ENCODE results near the gene SCNN1A.

GRCh38 chr12:6310771-6311610, 64.4 kb downstream of the SCNN1A start:
- TF ChIP-seq PATZ1 (CRISPR knock-in tag; IDR thresholded peaks at IDR 0.05; ENCODE audit: borderline replicate concordance) = no peak
- no peak for TF ChIP-seq RARB (CRISPR knock-in tag; IDR thresholded peaks at IDR 0.05)
- no peak for TF ChIP-seq ZNF8 (CRISPR knock-in tag; IDR thresholded peaks at IDR 0.05)
- TF ChIP-seq ZNF565 (CRISPR knock-in tag; conservative IDR thresholded peaks at IDR 0.05; ENCODE audit: low read depth) = no peak
- TF ChIP-seq GLIS3 (CRISPR knock-in tag; IDR thresholded peaks at IDR 0.05) = no peak
- no peak for TF ChIP-seq CSRNP3 (CRISPR knock-in tag; IDR thresholded peaks at IDR 0.05)
- no peak for TF ChIP-seq BACH2 (CRISPR knock-in tag; IDR thresholded peaks at IDR 0.05; ENCODE audit: borderline replicate concordance)
- no peak for TF ChIP-seq CSDC2 (CRISPR knock-in tag; IDR thresholded peaks at IDR 0.05)
- no peak for TF ChIP-seq SNAI2 (CRISPR knock-in tag; IDR thresholded peaks at IDR 0.05)
- no peak for TF ChIP-seq ZFP3 (CRISPR knock-in tag; IDR thresholded peaks at IDR 0.05)
- no peak for TF ChIP-seq POU6F1 (CRISPR knock-in tag; IDR thresholded peaks at IDR 0.05; ENCODE audit: borderline replicate concordance, low read depth)
- TF ChIP-seq OSR1 (CRISPR knock-in tag; IDR thresholded peaks at IDR 0.05) = no peak
- TF ChIP-seq ARNTL (CRISPR knock-in tag; IDR thresholded peaks at IDR 0.05; ENCODE audit: borderline replicate concordance, low read depth) = no peak
- TF ChIP-seq TSHZ2 (CRISPR knock-in tag; IDR thresholded peaks at IDR 0.05) = no peak
